SW 1271 (cell line): ENCODE measurements around the gene STON2.
"Not testable (repeated sequence)": the region's sequence is repeated elsewhere in the genome, so short reads cannot be mapped to it uniquely, and the experiment has no call there.

ENCODE experiments used
- DNase-seq, 2 experiments: peaks; one replicate each; lab custom pipeline; 2025; lab: John Stamatoyannopoulos, UW

The STON2 gene

GRCh38 chr14:81400202-81400678, at the start of gene STON2:
TSS of gene STON2 (minus strand) at chr14:81400324. CDS start at chr14:81398382, 1,942 bp downstream.
- DNase-seq: no peak

DNA sequence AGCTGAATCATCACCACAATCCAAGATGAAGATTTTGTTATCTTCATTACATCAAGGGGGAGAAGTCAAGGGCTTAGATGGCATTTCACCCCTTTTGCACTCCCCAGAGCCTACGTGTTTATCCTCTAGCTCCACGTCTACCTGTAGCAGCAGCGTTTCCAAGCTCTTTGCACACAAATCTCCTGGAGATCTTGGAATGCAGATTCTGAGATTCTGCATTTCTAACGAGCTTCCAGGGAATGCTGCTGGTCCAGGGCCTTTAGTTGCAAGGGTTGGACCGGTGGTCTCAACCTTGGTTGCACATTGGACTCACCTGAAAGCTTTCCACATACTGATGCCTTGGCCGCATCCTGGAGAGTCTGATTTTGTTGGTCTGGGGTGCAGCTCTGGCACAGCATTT, 49.5 kb upstream of the STON2 start:
- DNase-seq: no peak

- DNase-seq: no peak
Measured at GRCh38 chr14:81449114-81449513, 49.0 kb upstream of the STON2 start.

- DNase-seq: no peak
Measured at GRCh38 chr14:81447021-81447764, 47.1 kb upstream of the STON2 start.

DNA sequence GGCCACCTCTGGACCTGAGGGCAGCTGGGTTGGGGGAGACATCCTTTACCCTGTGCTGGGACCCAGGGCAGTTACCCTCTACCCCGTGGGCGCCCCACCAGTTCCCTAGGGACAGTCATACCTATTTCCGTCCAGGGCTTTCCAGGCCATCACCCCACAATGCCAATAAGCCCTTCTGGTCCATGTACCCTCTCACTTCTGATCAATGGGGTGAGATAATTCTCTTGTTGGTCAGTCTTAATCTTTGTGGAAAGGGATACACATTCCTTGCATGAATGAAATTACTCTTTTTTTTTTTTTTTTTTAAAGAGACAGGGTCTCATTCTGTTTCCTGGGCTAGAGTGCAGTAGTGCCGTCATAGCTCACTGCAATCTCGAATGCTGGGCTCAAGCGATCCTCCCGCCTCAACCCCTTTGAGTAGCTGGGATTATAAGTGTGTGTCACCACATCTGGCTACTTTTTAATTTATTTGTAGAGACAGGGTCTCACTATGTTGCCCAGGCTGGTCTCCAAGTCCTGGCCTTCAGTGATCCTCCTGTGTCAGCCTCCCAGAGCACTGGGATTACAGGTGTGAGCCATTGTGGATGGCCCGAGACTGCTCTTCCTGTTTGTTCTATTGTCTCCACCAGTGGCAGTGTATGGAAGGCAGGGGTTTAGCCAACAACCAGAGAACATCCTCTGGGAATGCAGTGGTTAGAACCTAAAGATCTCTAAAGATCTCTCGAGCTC, 46.3 kb upstream of the STON2 start:
- no peak for DNase-seq

GRCh38 chr14:81441626-81442134, 41.6 kb upstream of the STON2 start:
- DNase-seq: no peak

DNA sequence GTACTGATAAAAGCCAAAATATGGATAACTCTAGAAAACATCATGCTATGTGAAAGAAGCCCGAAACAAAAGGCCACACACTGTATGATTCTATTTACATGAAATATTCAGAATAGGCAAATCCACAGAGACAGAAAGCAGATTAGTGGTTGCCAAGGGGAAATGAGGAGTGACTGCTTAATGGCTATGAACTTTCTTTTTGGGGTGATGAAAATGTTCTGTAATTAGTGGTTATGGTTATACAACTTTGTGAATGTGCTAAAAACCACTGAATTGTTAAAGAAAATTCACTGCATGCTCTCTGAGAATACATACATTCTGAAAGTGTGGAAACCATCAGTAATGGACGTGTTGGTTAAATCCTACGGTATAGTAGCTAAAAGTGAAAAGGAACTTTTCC, 39.9 kb upstream of the STON2 start:
- no peak for DNase-seq

GRCh38 chr14:81437244-81437643, 37.1 kb upstream of the STON2 start:
- no peak for DNase-seq

DNA sequence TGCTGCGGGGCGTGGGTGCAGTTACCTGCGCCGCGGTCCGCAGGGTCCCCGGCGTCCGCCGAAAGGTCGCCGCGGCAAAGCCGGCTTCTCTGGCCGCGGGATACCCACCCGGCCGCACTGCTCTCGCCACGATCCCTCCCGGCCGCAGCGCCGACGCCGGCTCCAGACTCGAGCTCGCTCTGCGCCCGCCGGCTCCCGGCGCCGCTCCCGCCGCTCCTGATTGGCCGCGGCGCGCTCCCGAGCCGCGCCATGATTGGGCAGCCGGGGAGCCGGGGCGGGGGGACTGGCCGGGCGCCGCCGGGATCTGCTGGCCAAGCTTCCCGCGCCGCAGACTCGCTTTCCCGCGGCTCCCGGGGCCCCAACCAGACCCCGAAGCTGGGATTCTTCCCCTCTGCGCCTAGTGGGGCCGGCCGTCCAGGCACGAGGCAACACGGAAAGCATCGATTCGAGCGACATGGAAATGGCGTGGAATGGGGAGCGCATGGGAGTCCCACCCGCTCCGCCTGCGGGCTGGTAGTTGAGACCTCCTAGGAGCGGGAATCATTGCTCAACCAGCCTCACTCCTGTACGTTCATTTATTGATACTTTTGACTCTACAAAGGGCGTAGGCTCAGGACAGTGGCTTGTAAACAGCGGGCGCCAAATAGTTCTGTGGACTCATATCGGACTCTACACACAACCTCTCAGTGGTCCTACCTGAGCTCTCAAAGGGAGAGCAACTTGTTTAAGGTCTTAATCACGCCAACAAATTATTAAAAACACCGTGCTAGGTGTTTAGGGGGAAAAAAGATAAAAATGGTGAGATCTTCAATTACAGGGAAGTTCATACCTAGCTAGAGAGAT, 36.4 kb upstream of the STON2 start:
- DNase-seq: peak in 1 of 2 experiments; percentile 19

GRCh38 chr14:81435391-81436295, 35.5 kb upstream of the STON2 start:
- DNase-seq: no peak

GRCh38 chr14:81435048-81435390, 34.9 kb upstream of the STON2 start:
- DNase-seq: no peak

DNA sequence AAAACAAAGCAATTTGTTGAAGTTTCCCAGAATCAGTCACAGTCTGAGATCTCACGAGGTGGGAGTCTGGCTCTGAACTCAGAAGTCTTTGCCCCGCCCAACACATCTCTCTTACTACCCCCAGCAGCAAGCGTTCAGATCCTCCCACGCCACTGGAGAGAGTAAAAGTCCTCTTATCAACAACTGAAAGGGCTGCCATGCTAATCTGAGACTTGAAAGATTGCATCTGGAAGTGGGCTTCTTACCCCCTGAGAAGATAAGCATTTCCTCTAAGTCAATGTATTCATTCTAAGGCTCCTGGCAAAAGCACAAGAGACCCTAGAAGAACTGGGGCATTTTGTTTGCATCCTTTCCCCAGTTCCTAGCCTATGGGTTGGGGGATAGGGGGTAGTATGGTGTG, 34.1 kb upstream of the STON2 start:
- no peak for DNase-seq

DNA sequence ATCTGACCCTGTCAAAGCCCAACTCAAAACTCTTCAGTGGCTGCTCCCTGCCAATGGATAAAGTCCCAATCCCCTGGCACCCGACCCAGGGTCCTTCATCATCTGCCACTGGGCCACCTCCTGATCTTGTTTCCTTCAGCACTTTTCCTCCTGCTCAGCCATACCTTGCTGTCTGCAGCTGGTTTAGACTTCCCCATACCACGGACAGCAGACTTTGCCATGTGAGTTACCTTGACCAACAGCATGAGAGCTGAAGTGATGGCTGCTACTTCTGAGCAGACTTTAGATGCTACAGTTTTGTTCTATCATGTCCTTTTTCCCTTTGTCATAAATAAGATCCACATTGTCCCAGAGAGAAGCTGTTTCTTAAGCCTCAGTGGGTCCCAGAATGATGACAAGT, 33.3 kb upstream of the STON2 start:
- DNase-seq: no peak

- no peak for DNase-seq
Measured at GRCh38 chr14:81432219-81432661, 32.1 kb upstream of the STON2 start.

GRCh38 chr14:81430235-81430634, 30.1 kb upstream of the STON2 start:
- DNase-seq: no peak

GRCh38 chr14:81429749-81430148, 29.6 kb upstream of the STON2 start:
- DNase-seq: not testable (repeated sequence)

DNA sequence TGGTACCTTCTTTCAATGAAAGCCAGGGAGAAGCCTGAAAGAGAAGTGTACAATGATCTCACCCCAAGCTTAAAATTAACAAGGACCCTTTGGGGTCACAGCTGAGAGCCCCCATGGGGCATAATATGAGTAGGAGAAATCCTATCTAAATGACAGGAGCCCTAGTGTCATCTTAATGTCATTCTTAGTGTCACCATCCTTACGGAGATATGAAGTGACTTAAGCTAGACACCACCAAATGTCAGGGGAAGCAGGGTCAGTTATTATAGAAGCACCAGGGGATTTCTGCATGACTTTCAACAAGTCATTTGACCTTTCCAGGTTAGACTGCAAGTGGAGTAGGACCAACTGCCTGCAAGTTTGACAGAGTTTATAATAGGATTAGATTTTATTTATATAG, 28.9 kb upstream of the STON2 start:
- no peak for DNase-seq

GRCh38 chr14:81427348-81428058, 27.4 kb upstream of the STON2 start:
- no peak for DNase-seq

DNA sequence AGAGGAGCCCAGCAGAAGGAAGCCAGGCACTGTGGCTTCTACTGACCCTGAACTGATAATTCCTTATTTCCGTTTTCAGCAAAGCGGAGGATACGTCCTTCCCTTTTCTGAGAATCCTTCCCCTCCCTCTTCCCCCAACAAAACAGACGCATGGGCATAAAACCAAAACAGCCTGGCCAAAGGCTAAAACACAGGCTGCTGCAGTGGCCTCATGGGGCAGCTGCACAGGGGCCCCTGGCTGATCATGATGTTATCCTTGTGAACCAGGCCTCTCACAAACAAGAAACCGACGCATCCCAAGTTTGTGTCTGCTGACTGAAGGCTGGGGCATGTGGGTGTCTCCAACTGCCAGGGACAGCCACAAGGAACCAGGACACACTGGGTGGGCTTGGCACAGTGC, 23.4 kb upstream of the STON2 start:
- no peak for DNase-seq

DNA sequence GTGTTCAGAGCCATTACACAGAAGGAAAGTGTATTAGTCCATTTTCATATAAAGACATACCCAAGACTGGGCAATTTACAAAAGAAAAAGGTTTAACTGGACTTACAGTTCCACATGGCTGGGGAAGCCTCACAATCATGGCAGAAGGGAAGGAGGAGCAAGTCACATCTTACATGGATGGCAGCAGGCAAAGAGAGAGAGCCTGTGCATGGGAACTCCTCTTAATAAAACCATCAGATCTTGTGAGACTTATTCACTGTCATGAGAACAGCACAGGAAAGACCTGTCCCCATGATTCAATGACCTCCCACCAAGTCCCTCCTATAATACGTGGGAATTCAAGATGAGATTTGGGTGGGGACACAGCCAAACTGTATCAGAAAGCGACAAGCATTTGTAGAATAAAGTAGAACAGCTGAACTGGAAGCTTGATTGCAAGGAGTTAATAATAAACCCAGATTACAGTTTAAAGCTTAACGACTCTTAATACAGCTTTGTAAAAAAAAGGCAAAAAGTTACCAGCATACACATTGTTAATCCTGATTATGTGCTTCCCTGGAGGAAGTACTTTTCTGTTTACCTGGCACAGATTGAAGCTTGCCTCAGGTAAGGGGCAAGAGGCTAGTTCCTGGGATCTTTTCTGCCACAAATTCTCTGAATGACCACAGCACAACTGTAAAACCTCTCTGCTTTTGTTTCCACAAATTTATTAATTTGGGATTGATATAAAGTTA, 18.1 kb upstream of the STON2 start:
- DNase-seq: no peak
